K562 (cell line): Measurements from ENCODE around the gene LZTR1. TPM values are rescaled to one million over a fixed set of nuclear protein-coding genes. Genes with fewer than 3 reads are reported as not detected.
A peak's percentile ranks its signal among the peaks of the same experiment; 100 is the strongest.

ENCODE experiments used
- ATAC-seq: fragments of 200-7000 bp; cut with Tn5 transposase; 3 replicates; pipeline ENCODE4 v1.9.1; 2020; ENCODE audit warnings: moderate library complexity
- BruUV-seq: library from RNA; stranded (reverse); fragments of 400-500 nt; replicated peaks from 2 replicates; lab custom pipeline; 2021; lab: Mats Ljungman, UMichigan
- CTCF ChIA-PET: fragments of 300-600 bp; formaldehyde crosslinking; extraction: SDS; loops from one replicate; lab custom pipeline; 2021; ENCODE audit warnings: low intra/inter-chr PET ratio; lab: Yijun Ruan, JAX
- POLR2A ChIA-PET: fragments of 300-600, 350-650 bp; sonication (Branson Sonifier 250); formaldehyde crosslinking; extraction: SDS; loops from one replicate; lab custom pipeline; 2021; ENCODE audit warnings: antibody characterized with exemption, inconsistent platforms; lab: Yijun Ruan, JAX
- DNase-seq, 4 experiments: peaks; one replicate each; pipeline versions ENCODE4 v3.0.0 to v3.0.0-alpha.2; 2011 to 2018; ENCODE audit warnings: low spot score in 3 of 4, mixed read lengths in 3 of 4; ENCODE audit errors: extremely low read depth in 1 of 4
- FAIRE-seq: peaks from 2 replicates; lab custom pipeline; 2011; peaks lifted over from hg19 to GRCh38; lab: Jason Lieb, UNC
- H2AFZ ChIP-seq: 2 replicates; pipeline ENCODE4 v1.6.0; 2011; ENCODE audit warnings: low read depth, low read length, control low read depth, inconsistent platforms
- H3K27ac ChIP-seq: fragments of 200-600 bp; 3 replicates; pipeline ENCODE4 v1.8.0; 2011; ENCODE audit warnings: low read depth, mild to moderate bottlenecking, control low read depth, inconsistent platforms, low read length, moderate library complexity, mixed read lengths; ENCODE audit errors: extremely low read depth
- H3K27me3 ChIP-seq, 2 experiments: fragments of 300-600 bp in 1 of 2; 2 replicates in 1 of 2; 3 replicates in 1 of 2; pipeline versions ENCODE4 v1.6.0 to v1.8.0; 2011; ENCODE audit warnings: inconsistent platforms in 2 of 2, low read length in 2 of 2, mild to moderate bottlenecking in 1 of 2, mixed read lengths in 1 of 2, moderate library complexity in 1 of 2; ENCODE audit not compliant: control insufficient read depth in 2 of 2, insufficient read depth in 2 of 2
- H3K36me3 ChIP-seq: fragments of 300-600 bp; 3 replicates; pipeline ENCODE4 v1.8.0; 2011; ENCODE audit warnings: mild to moderate bottlenecking, low read length, inconsistent platforms; ENCODE audit not compliant: control insufficient read depth, insufficient read depth
- H3K4me1 ChIP-seq, 2 experiments: fragments of 200-600 bp in 1 of 2; replicated peaks in 1 of 2; 2 replicates in 1 of 2; 3 replicates in 1 of 2; pipeline versions ENCODE4 v1.5.1 to v1.8.0; 2011; ENCODE audit warnings: inconsistent platforms in 2 of 2, low read length in 2 of 2, mild to moderate bottlenecking in 1 of 2, mixed read lengths in 1 of 2, moderate library complexity in 1 of 2; ENCODE audit not compliant: control insufficient read depth in 2 of 2, insufficient read depth in 2 of 2
- H3K4me2 ChIP-seq: 2 replicates; pipeline ENCODE4 v1.6.1; 2011; ENCODE audit warnings: low read length, control low read depth, inconsistent platforms, mixed read lengths; ENCODE audit not compliant: insufficient read depth
- H3K4me3 ChIP-seq: fragments of 200-600 bp; sonication (generic), shearing (Covaris generic); 2 replicates; pipeline ENCODE4 v1.5.1; 2016; ENCODE audit warnings: control low read depth, inconsistent platforms
- H3K79me2 ChIP-seq: fragments of 200-600 bp; 3 replicates; pipeline ENCODE4 v1.8.0; 2011; ENCODE audit warnings: low read length, inconsistent platforms; ENCODE audit not compliant: control insufficient read depth, insufficient read depth
- H3K9ac ChIP-seq, 2 experiments: 2 replicates each; pipeline versions ENCODE4 v1.6.0 to v1.6.1; 2011; ENCODE audit warnings: low read depth in 2 of 2, low read length in 2 of 2, control low read depth in 1 of 2, inconsistent platforms in 1 of 2, mild to moderate bottlenecking in 1 of 2, mixed read lengths in 1 of 2; ENCODE audit not compliant: insufficient read depth in 1 of 2
- H3K9me1 ChIP-seq: one replicate; pipeline ENCODE4 v1.6.0; 2011; ENCODE audit warnings: inconsistent platforms, mild to moderate bottlenecking, low read length, moderate library complexity; ENCODE audit not compliant: control insufficient read depth, insufficient read depth
- H3K9me3 ChIP-seq: replicated peaks from 2 replicates; pipeline ENCODE4 v1.5.1; 2011; ENCODE audit warnings: low read depth, low read length, inconsistent platforms; ENCODE audit not compliant: control insufficient read depth, insufficient read depth
- H4K20me1 ChIP-seq: replicated peaks from 2 replicates; pipeline ENCODE4 v1.6.1; 2011; ENCODE audit warnings: low read length, inconsistent platforms, mixed read lengths; ENCODE audit not compliant: control insufficient read depth, insufficient read depth
- IRF2 ChIP-seq: sonication (generic); formaldehyde crosslinking; IDR thresholded peaks from 2 replicates; pipeline ENCODE4 v1.8.1; 2022; ENCODE audit warnings: mild to moderate bottlenecking, missing genetic modification reagents
- JUND ChIP-seq, 2 experiments: IDR thresholded peaks; 2 replicates in 1 of 2; 3 replicates in 1 of 2; pipeline ENCODE4 v1.6.1; 2011; ENCODE audit warnings: borderline replicate concordance in 2 of 2, low read depth in 2 of 2, low read length in 2 of 2, improper control_type of control experiment in 1 of 2, missing biosample characterization in 1 of 2, missing genetic modification characterization in 1 of 2, missing genetic modification reagents in 1 of 2
- KLF1 ChIP-seq: fragments of 450-650 bp; IDR thresholded peaks from 2 replicates; pipeline ENCODE4 v1.6.1; 2016; ENCODE audit warnings: missing genetic modification characterization, missing compliant biosample characterization
- PHB ChIP-seq: fragments of 250-450 bp; sonication (Bioruptor Pico); IDR thresholded peaks from 2 replicates; pipeline ENCODE4 v1.5.0; 2021
- RBBP5 ChIP-seq: fragments of 200-600 bp; sonication (generic); IDR thresholded peaks from 2 replicates; pipeline ENCODE4 v1.6.1; 2012; ENCODE audit warnings: borderline replicate concordance, mild to moderate bottlenecking, low read length, control low read depth, inconsistent platforms; ENCODE audit not compliant: insufficient read depth, poor library complexity, severe bottlenecking
- RNF2 ChIP-seq: sonication (generic); IDR thresholded peaks from 2 replicates; pipeline ENCODE4 v1.6.1; 2016
- ZFPM2 ChIP-seq: fragments of 250-450 bp; sonication (Bioruptor Pico); IDR thresholded peaks from 2 replicates; pipeline ENCODE4 v1.5.1; 2022; ENCODE audit warnings: mild to moderate bottlenecking
- ZNF140 ChIP-seq: fragments of 250-450 bp; sonication (Bioruptor Pico); IDR thresholded peaks from 2 replicates; pipeline ENCODE4 v1.8.0; 2021; ENCODE audit warnings: moderate library complexity, mild to moderate bottlenecking, inconsistent platforms
- ZNF354B ChIP-seq: fragments of 250-450 bp; sonication (Bioruptor Pico); IDR thresholded peaks from 2 replicates; pipeline ENCODE4 v1.4.0; 2020
- ZNF764 ChIP-seq: fragments of 250-450 bp; sonication (Bioruptor Pico); IDR thresholded peaks from 2 replicates; pipeline ENCODE4 v1.4.0; 2020; ENCODE audit warnings: low read depth, mild to moderate bottlenecking, moderate library complexity
- WGBS: fragments of 100-300 bp; shearing (Covaris generic); methylation state at CpG from one replicate; pipeline ENCODE4 v1.1.6; 2016; ENCODE audit warnings: low coverage, mixed read lengths; ENCODE audit not compliant: insufficient coverage; ENCODE audit errors: missing lambda C conversion rate; 5-methylcytosine and 5-hydroxymethylcytosine counted together
- in situ Hi-C: fragments of 300-500 bp; cut with MboI; formaldehyde crosslinking; loops from 4 replicates; pipeline ENCODE4 v1.15.0; 2018; ENCODE audit warnings: inconsistent platforms, mixed read lengths
- intact Hi-C: fragments of 100-400 bp; cut with micrococcal nuclease; formaldehyde crosslinking; loops from 2 replicates; pipeline ENCODE4 v1.14.2; 2022
- polyA plus RNA-seq, 8 experiments: library from polyadenylated mRNA; depleted of rRNA in 4 of 8; stranded (reverse) in 5 of 8; unstranded in 3 of 8; fragments of >200 nt; fragmentation: Nextera tagmentation in 2 of 8; fragmentation: Illumina TruSeq in 1 of 8; extraction: Ambion mirVana in 2 of 8; extraction: Trizol in 1 of 8; gene quantifications; 2 replicates each; pipeline versions ENCODE4 v1.2.1 to v1.2.3, GENCODE V29; 2011 to 2014; ENCODE audit warnings: inconsistent platforms in 1 of 8, missing spikeins in 1 of 8
- total RNA-seq, 7 experiments: library from RNA; depleted of rRNA in 6 of 7; stranded (reverse); fragments of >200 nt in 6 of 7; fragmentation: Illumina TruSeq in 2 of 7; extraction: Trizol in 2 of 7; gene quantifications; 2 replicates each; pipeline versions ENCODE4 v1.2.1 to v1.2.3, GENCODE V29; 2011 to 2021; ENCODE audit warnings: low replicate concordance in 1 of 7
- TF ChIP-seq, protein P1 (sequence below): fragments of 200-400 bp; formaldehyde crosslinking; IDR thresholded peaks from 2 replicates; pipeline ENCODE4 v1.6.1; 2017; ENCODE audit warnings: mild to moderate bottlenecking, low read depth, low read length, moderate library complexity

Gene LZTR1
- total and polyA plus RNA-seq, 9 of the 15 experiments (the other 6 are each of a cell fraction or from before 2014, with no cell fraction given): 2.2 to 135 (median 63.0) TPM

DNA sequence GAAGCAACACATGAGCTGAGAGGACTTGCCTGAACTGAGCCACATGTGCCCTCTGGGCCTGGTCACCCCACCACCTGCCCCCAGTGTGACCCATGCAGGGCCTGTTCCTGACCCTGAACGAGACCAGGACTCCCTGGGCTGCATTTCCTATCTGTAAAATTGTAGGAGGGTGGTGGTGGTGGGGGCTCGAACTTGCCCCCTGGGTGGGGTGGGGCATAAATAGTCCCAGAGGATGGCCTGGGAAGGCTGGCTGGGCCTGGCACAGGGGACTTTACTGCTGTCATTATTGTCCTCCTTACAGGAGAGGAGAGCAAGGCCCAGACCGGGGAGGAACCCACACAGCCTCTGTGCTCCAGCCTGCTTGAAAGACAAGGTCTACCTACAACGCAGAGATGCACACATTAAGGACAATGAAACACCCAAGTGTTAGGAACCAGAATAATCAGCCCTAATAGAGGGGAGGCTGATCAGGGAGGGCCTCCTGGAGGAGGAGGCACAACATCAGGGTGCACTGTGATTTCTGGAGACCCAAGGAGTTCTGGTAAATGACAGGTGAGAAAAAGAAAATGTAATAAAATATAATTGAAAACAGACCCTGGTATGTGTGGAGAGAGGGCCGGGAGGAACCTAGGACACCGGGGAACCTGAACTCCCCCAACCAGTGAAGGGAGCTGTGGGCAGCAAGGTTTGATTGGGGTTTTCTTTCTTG, 17.9 kb upstream of the LZTR1 start (continued):
- no peak for TF ChIP-seq ZFPM2 (CRISPR knock-in tag)
- TF ChIP-seq PHB (CRISPR knock-in tag): peak; percentile 18; the same call in 1 of the 2 replicates
- TF ChIP-seq IRF2 (CRISPR knock-in tag): no peak
- no peak for TF ChIP-seq KLF1 (tag)
- TF ChIP-seq ZNF764 (CRISPR knock-in tag): 0 out of 2 replicates have a peak, but pooled peaks have one; percentile 42
- no peak for TF ChIP-seq RNF2
- TF ChIP-seq JUND (IDR thresholded peaks at IDR 0.05; ENCODE audit: borderline replicate concordance, low read depth, low read length): no peak
- no peak for TF ChIP-seq JUND (tag; IDR thresholded peaks at IDR 0.05; ENCODE audit: borderline replicate concordance, low read depth, low read length)
- TF ChIP-seq ZNF140 (CRISPR knock-in tag): 0 out of 2 replicates have a peak, but pooled peaks have one; percentile 40
- TF ChIP-seq, all 486 proteins: peak for 41

DNA sequence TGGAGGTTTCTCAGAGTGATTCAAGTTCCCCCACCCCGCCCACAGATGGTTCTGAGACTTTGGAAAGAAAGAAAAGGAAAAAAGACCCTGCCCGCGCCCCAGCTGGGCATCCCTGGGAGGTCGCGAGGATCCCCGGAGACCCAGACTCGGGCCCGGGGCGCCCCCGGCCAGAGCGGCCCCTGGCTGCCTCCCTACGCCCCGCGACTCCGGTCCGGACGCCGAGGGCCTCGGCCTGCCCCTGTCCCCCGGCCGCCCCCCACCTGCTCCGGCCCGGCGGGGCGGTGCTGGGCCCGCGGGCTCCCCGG, 17.3 kb upstream of the LZTR1 start:
- H3K4me3 ChIP-seq: no peak overlapping the region
- H3K9ac ChIP-seq: no peak overlapping the region
- H3K9me1 ChIP-seq: no peaks in the 10 kb centered on the region
- ATAC-seq: no peak
- in situ Hi-C loops: loop anchor here (25.0 kb wide), 1 partner anchor 173 kb away; no protein-coding TSS in a partner anchor
- WGBS: 21% methylated on average over 28 of the region's 28 CpGs
- peaks cover 44% of the 10 kb centered on the region for H4K20me1 ChIP-seq
- no peak for FAIRE-seq
- CTCF ChIA-PET: interaction anchor here (1.1 kb wide), 1 partner anchor 138 kb away, joined by 5 read pairs; no protein-coding TSS in a partner anchor
- POLR2A ChIA-PET: interaction anchor here (0.7 to 64.4 kb wide), 6 partner anchors 9 to 857 kb away, joined by 3 to 1556 read pairs (median 6); partner anchors contain the start of genes CRKL and LZTR1
- peaks cover 11 to 38% of the 10 kb centered on the region in 2 experiments; a peak in 4 of 5 replicates for H3K27me3 ChIP-seq
- no peaks in the 10 kb centered on the region for H3K36me3 ChIP-seq
- no peak overlapping the region for H3K4me2 ChIP-seq
- intact Hi-C loops: loop anchor here (2.0 to 5.0 kb wide), 6 partner anchors 58 to 187 kb away; partner anchors contain the start of gene LRRC74B
- no peak overlapping the region for H3K27ac ChIP-seq
- DNase-seq: no peak
- H3K79me2 ChIP-seq: no peaks in the 10 kb centered on the region
- no peak overlapping the region for H2AFZ ChIP-seq
- H3K4me1 ChIP-seq: peaks cover 0 to 40% of the 10 kb centered on the region in 2 experiments; a peak in 3 of 5 replicates
- BruUV-seq: no TSS peak
- no peaks in the 10 kb centered on the region for H3K9me3 ChIP-seq
- TF ChIP-seq, protein P1, sequence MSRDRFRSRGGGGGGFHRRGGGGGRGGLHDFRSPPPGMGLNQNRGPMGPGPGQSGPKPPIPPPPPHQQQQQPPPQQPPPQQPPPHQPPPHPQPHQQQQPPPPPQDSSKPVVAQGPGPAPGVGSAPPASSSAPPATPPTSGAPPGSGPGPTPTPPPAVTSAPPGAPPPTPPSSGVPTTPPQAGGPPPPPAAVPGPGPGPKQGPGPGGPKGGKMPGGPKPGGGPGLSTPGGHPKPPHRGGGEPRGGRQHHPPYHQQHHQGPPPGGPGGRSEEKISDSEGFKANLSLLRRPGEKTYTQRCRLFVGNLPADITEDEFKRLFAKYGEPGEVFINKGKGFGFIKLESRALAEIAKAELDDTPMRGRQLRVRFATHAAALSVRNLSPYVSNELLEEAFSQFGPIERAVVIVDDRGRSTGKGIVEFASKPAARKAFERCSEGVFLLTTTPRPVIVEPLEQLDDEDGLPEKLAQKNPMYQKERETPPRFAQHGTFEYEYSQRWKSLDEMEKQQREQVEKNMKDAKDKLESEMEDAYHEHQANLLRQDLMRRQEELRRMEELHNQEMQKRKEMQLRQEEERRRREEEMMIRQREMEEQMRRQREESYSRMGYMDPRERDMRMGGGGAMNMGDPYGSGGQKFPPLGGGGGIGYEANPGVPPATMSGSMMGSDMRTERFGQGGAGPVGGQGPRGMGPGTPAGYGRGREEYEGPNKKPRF: no peak
- TF ChIP-seq ZNF354B (CRISPR knock-in tag): no peak
- no peak for TF ChIP-seq IRF2 (CRISPR knock-in tag)
- peak; percentile 19 for TF ChIP-seq RBBP5
